Hepatocyte (in vitro differentiated cells): ENCODE results near the gene LHPP.

Experiments
- CTCF ChIP-seq: fragments of 200-600 bp; sonication (generic); IDR thresholded peaks from 2 replicates; pipeline ENCODE4 v1.5.1; 2016; ENCODE audit warnings: antibody characterized with exemption, mild to moderate bottlenecking; ENCODE audit not compliant: poor library complexity
- EZH2 ChIP-seq: fragments of 200-600 bp; sonication (generic); IDR thresholded peaks from 2 replicates; pipeline ENCODE4 v1.6.1; 2016; ENCODE audit warnings: antibody characterized with exemption, mild to moderate bottlenecking, borderline replicate concordance
- EZH2phosphoT487 ChIP-seq: fragments of 200-600 bp; sonication (generic); IDR thresholded peaks from one replicate; pipeline ENCODE4 v1.6.1; 2018; ENCODE audit warnings: antibody characterized with exemption, mild to moderate bottlenecking, low read depth, moderate library complexity; ENCODE audit not compliant: unreplicated experiment, severe bottlenecking

- no peak for TF ChIP-seq CTCF
- no peak for TF ChIP-seq EZH2phosphoT487
- TF ChIP-seq EZH2, result no peak
These were observed 104.7 kb downstream of the LHPP start for GRCh38 chr10:124566222-124566888.
